Colonic mucosa (tissue), 4 donors: ENCODE data around the gene KLHDC10. TPM values are rescaled to one million over a fixed set of nuclear protein-coding genes. Genes with fewer than 3 reads are reported as not detected.
"Not testable (repeated sequence)": the region's sequence is repeated elsewhere in the genome, so short reads cannot be mapped to it uniquely, and the experiment has no call there.

Experiments used
- DNase-seq: peaks from one replicate; pipeline ENCODE4 v3.0.0-alpha.2; 2020
- H3K27ac ChIP-seq: fragments of 200-600 bp; one replicate; pipeline ENCODE4 v1.8.0; 2021
- H3K27me3 ChIP-seq: fragments of 200-600 bp; one replicate; pipeline ENCODE4 v1.8.0; 2021
- H3K36me3 ChIP-seq: fragments of 200-600 bp; one replicate; pipeline ENCODE4 v1.8.0; 2021
- H3K4me1 ChIP-seq: fragments of 200-600 bp; one replicate; pipeline ENCODE4 v1.8.0; 2021; ENCODE audit warnings: mild to moderate bottlenecking
- H3K4me3 ChIP-seq: fragments of 200-600 bp; one replicate; pipeline ENCODE4 v1.8.0; 2021
- H3K9ac ChIP-seq, 2 donors: one replicate each; pipeline ENCODE4 v1.7.0; 2013; ENCODE audit warnings: control low read depth in 2 of 2, low read depth in 2 of 2, low read length in 2 of 2
- H3K9me3 ChIP-seq: fragments of 200-600 bp; one replicate; pipeline ENCODE4 v1.8.0; 2021
- CTCF ChIP-seq: fragments of 200-600 bp; IDR thresholded peaks from one replicate; pipeline ENCODE4 v1.8.0; 2022; ENCODE audit warnings: antibody characterized with exemption, mild to moderate bottlenecking
- intact Hi-C: fragments of 100-400 bp; cut with DNase I; formaldehyde crosslinking; loops from one replicate; pipeline ENCODE4 v1.14.1; 2022
- total RNA-seq, 2 donors: library from RNA; stranded (reverse); fragmentation: NEBNext Ultra II Directional in 1 of 2; extraction: Animal tissue kit (Norgen Biotek cat#: 25700) in 1 of 2; gene quantifications; one replicate each; pipeline ENCODE4 v1.2.1, GENCODE V29; 2021
- donor health status: healthy.
- donor health status: DM: no; HTN: no; CAD: no.
- donor health status: DM: no; HTN: no; CAD: no.

KLHDC10 gene
- total RNA-seq, 2 donors from 2014 or later = 29.1 to 36.3 TPM

DNA sequence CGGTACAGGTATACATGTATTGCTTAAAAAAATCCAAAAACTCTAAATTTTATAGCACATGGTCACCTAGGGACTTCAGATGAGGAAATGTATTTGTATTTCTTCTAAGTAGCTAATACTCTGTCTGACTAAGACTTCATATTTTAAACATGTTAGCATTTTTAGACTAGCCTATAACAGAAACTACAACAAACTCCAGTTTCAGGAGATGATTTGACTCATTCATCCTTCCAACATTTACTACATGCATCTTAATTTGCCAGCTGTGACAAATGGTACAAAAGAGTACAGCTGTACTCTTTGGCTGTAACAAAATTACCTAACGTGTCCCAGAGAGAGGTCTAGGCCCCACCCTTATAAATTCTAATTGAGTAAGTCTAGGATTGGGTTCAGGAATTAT lies 112.7 kb downstream of the KLHDC10 start:
- no peak for DNase-seq
- Histone ChIP-seq H3K27ac (no peak overlapping the region), H3K27me3 (no peaks in the 10 kb centered on the region), H3K36me3 (peaks cover 12% of the 10 kb centered on the region), H3K9ac (no peak overlapping the region), H3K4me3 (no peak overlapping the region), H3K9me3 (no peaks in the 10 kb centered on the region), H3K4me1 (no peaks in the 10 kb centered on the region)
- no peak for TF ChIP-seq CTCF
- intact Hi-C loops = no loop called here

DNA sequence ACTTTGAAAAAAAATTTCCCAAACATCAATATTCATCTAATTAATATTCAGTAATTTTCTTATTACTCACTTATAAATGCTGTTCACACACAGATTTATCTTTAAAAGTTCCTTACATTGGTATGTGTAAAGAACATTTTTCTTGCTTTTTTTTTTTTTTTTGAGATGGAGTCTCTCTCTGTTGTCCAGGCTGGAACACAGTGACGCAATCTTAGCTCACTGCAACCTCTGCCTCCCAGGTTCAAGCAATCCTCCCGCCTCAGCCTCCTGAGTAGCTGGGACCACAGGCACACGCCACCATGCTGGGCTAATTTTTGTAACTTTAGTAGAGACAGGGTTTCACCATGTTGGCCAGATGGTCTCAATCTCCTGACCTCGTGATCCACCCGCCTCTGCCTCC lies 114.0 kb downstream of the KLHDC10 start:
- H3K9me3 ChIP-seq, H3K27ac ChIP-seq, H3K4me3 ChIP-seq, DNase-seq, H3K4me1 ChIP-seq, H3K9ac ChIP-seq, intact Hi-C loops, H3K27me3 ChIP-seq: not testable (repeated sequence)
- H3K36me3 ChIP-seq = peaks cover 12% of the 10 kb centered on the region

Other genes starting within 250 kb of the KLHDC10 start
- gene UBE2H, start 117.6 kb upstream of the KLHDC10 start, total RNA-seq = 10 to 100 TPM; 38.4 to 65.8 TPM
- gene ZC3HC1, start 19.2 kb upstream of the KLHDC10 start, total RNA-seq = 10 to 100 TPM in 1 of 2 donors, 1 to 10 TPM in 1; 7.3 to 13.5 TPM
- 10 to 100 TPM; 18.6 to 21.8 TPM for gene TMEM209, start 134.9 kb downstream of the KLHDC10 start, total RNA-seq
- not detected for gene SSMEM1, start 137.3 kb downstream of the KLHDC10 start, total RNA-seq
- 1 to 10 TPM in 1 of 2 donors, under 1 TPM in 1; 0.48 to 5.2 TPM for gene CPA2, start 196.3 kb downstream of the KLHDC10 start, total RNA-seq
- not detected for gene CPA4, start 222.6 kb downstream of the KLHDC10 start, total RNA-seq